Thyroid gland (tissue), 4 donors: Measurements from ENCODE around the gene SEMA3C. TPM values are rescaled to one million over a fixed set of nuclear protein-coding genes. Genes with fewer than 3 reads are reported as not detected.

Experiments used
- DNase-seq, 2 donors: peaks; one replicate each; pipeline ENCODE4 v3.0.0-alpha.2; 2019
- H3K27ac ChIP-seq, 3 donors: fragments of 200-600 bp; sonication (generic); 1 replicate in 2 of 3; 2 replicates in 1 of 3; pipeline ENCODE4 v1.5.1; 2016 to 2019; ENCODE audit warnings: mild to moderate bottlenecking in 1 of 3, moderate library complexity in 1 of 3
- H3K27me3 ChIP-seq: fragments of 200-600 bp; sonication (generic); one replicate; pipeline ENCODE4 v1.5.1; 2019
- H3K36me3 ChIP-seq, 2 donors: fragments of 200-600 bp; sonication (generic); one replicate each; pipeline ENCODE4 v1.5.1; 2016 to 2019
- H3K4me1 ChIP-seq, 2 donors: fragments of 200-600 bp; sonication (generic); one replicate each; pipeline ENCODE4 v1.5.1; 2017 to 2019
- H3K4me3 ChIP-seq, 3 donors: fragments of 200-600 bp; sonication (generic); replicated peaks in 1 of 3; 1 replicate in 2 of 3; 2 replicates in 1 of 3; pipeline ENCODE4 v1.5.1; 2016; ENCODE audit warnings: mild to moderate bottlenecking in 1 of 3
- H3K9me3 ChIP-seq: fragments of 200-600 bp; sonication (generic); one replicate; pipeline ENCODE4 v1.5.1; 2017
- CTCF ChIP-seq, 6 experiments: fragments of 200-600 bp in 3 of 6; fragments of 450-650 bp in 3 of 6; sonication (generic) in 3 of 6; IDR thresholded peaks; one replicate each; pipeline ENCODE4 v1.5.1; 2016 to 2019; ENCODE audit warnings: antibody characterized with exemption in 6 of 6, mild to moderate bottlenecking in 2 of 6, inconsistent platforms in 1 of 6, moderate library complexity in 1 of 6
- POLR2A ChIP-seq, 2 donors: fragments of 450-650 bp; IDR thresholded peaks; one replicate each; pipeline ENCODE4 v1.6.1; 2017; ENCODE audit warnings: antibody characterized with exemption in 2 of 2, mild to moderate bottlenecking in 2 of 2, moderate library complexity in 1 of 2
- WGBS, 2 donors: methylation state at CpG; one replicate each; pipeline ENCODE4 v1.1.5; 2017; 5-methylcytosine and 5-hydroxymethylcytosine counted together
- intact Hi-C: fragments of 100-400 bp; cut with DNase I; formaldehyde crosslinking; loops from one replicate; pipeline ENCODE4 v1.15.1; 2023
- total RNA-seq, 4 donors: library from RNA; depleted of rRNA; stranded (reverse); fragments of >200 nt; gene quantifications; one replicate each; pipeline ENCODE4 v1.2.3, GENCODE V29; 2016

Gene SEMA3C
- total RNA-seq, 4 donors from 2014 or later: 4.0 to 24.0 (median 7.1) TPM

- Histone ChIP-seq H3K36me3 (no peaks in the 10 kb centered on the region), H3K27me3 (no peaks in the 10 kb centered on the region), H3K4me1 (no peaks in the 10 kb centered on the region), H3K9me3 (no peaks in the 10 kb centered on the region), H3K27ac (no peak overlapping the region), H3K4me3 (no peak overlapping the region)
- WGBS, 2 donors: 89 to 92% methylated on average over 2 of the region's 2 CpGs
- no peak for DNase-seq
- intact Hi-C loops: no loop called here
- TF ChIP-seq POLR2A (IDR thresholded peaks at IDR 0.05) (no peak), CTCF (IDR thresholded peaks at IDR 0.05) (no peak)
These were observed 148.2 kb downstream of the SEMA3C start for GRCh38 chr7:80770675-80771081.

DNA sequence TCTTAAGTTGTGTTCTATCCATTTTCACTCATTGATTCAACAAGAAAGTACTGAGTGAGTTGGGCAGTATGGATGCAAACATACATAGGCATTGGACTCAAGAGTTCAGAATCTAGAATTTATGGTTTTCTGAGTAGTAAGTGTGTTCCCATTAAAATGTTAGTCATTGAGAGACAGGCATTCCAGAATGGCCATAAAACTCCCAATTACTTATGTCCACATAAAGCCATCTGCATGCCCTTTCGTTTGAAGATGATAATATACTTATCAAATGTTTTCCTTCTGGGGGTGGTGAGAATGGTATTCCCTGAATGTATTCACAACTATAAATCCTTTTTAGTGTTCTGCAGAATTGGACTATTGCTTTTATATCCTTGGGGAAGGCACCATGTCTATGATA, 148.8 kb downstream of the SEMA3C start:
- TF ChIP-seq POLR2A (IDR thresholded peaks at IDR 0.05) (no peak), CTCF (IDR thresholded peaks at IDR 0.05) (no peak)
- no peaks in the 10 kb centered on the region for H3K4me1 ChIP-seq
- no peak for DNase-seq
- H3K36me3 ChIP-seq: no peaks in the 10 kb centered on the region
- no peak overlapping the region for H3K27ac ChIP-seq
- intact Hi-C loops: no loop called here
- H3K27me3 ChIP-seq: no peaks in the 10 kb centered on the region
- 88 to 97% methylated on average over 1 of the region's 1 CpG for WGBS, 2 donors
- no peak overlapping the region for H3K4me3 ChIP-seq
- H3K9me3 ChIP-seq: no peaks in the 10 kb centered on the region

GRCh38 chr7:80768756-80769155, 150.1 kb downstream of the SEMA3C start:
- Histone ChIP-seq H3K9me3 (no peaks in the 10 kb centered on the region), H3K4me3 (no peak overlapping the region), H3K27me3 (no peaks in the 10 kb centered on the region), H3K4me1 (no peaks in the 10 kb centered on the region), H3K36me3 (no peaks in the 10 kb centered on the region), H3K27ac (no peak overlapping the region)
- 89 to 96% methylated on average over 1 of the region's 1 CpG for WGBS, 2 donors
- TF ChIP-seq CTCF (IDR thresholded peaks at IDR 0.05): no peak
- no peak for DNase-seq
- intact Hi-C loops: no loop called here

DNA sequence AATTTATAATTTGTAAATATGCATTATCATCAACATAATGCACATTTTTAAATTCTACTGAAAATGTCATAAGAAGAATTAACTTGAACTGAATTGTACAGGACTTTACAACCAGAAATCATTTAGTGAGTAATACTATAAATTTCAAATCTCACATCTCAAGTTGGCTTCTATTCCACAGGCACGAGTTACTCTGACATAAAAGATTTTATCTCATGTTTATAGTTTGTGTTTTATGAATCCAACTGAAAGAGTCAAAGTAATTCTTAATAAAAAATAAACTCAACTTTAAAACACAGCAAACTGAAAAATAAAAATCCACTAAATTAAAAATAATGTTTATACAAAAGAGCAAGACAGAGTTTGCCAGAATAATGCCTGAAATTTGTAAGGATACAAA, 151.2 kb downstream of the SEMA3C start:
- Histone ChIP-seq H3K27me3 (no peaks in the 10 kb centered on the region), H3K36me3 (no peaks in the 10 kb centered on the region), H3K4me3 (no peak overlapping the region), H3K9me3 (no peaks in the 10 kb centered on the region), H3K27ac (no peak overlapping the region), H3K4me1 (no peaks in the 10 kb centered on the region)
- DNase-seq: no peak
- intact Hi-C loops: no loop called here
- WGBS, 2 donors: 60 to 64% methylated on average over 1 of the region's 1 CpG
- no peak for TF ChIP-seq POLR2A (IDR thresholded peaks at IDR 0.05)
- TF ChIP-seq CTCF (IDR thresholded peaks at IDR 0.05): no peak

DNA sequence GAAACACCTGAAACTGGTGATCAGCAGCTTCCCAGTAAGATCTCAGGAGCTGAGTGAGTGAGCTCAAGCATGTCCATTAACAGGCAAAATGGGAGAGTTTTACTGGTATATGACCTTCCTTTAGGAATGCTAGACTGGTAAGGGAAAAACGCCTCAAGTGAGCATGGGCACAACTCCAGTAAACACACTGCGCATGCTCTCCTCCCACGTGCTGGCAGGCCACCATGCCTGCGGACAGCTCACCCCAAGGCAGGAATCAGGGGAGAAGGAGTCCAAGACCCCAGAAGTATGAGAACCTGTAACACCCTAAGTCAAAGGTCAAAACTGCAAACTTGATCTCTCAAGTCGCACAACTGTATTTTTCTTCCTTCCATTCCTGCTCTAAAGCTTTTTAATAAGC, 152.1 kb downstream of the SEMA3C start:
- H3K4me1 ChIP-seq: no peaks in the 10 kb centered on the region
- no peaks in the 10 kb centered on the region for H3K9me3 ChIP-seq
- TF ChIP-seq POLR2A (IDR thresholded peaks at IDR 0.05) (no peak), CTCF (IDR thresholded peaks at IDR 0.05) (no peak)
- no peak overlapping the region for H3K4me3 ChIP-seq
- intact Hi-C loops: no loop called here
- no peaks in the 10 kb centered on the region for H3K36me3 ChIP-seq
- no peaks in the 10 kb centered on the region for H3K27me3 ChIP-seq
- 73 to 76% methylated on average over 5 of the region's 5 CpGs for WGBS, 2 donors
- DNase-seq: no peak
- no peak overlapping the region for H3K27ac ChIP-seq
